NCI-H2029 (cell line): Measurements from ENCODE around the gene GRID1.
A peak's percentile ranks its signal among the peaks of the same experiment; 100 is the strongest.

Experiments used
- DNase-seq: peaks from one replicate; lab custom pipeline; 2025; lab: John Stamatoyannopoulos, UW

The GRID1 gene

GRCh38 chr10:85650791-85651496 is 715.7 kb downstream of the GRID1 start:
- no peak for DNase-seq

GRCh38 chr10:85649461-85649860 is 717.1 kb downstream of the GRID1 start:
- DNase-seq, result no peak

DNA sequence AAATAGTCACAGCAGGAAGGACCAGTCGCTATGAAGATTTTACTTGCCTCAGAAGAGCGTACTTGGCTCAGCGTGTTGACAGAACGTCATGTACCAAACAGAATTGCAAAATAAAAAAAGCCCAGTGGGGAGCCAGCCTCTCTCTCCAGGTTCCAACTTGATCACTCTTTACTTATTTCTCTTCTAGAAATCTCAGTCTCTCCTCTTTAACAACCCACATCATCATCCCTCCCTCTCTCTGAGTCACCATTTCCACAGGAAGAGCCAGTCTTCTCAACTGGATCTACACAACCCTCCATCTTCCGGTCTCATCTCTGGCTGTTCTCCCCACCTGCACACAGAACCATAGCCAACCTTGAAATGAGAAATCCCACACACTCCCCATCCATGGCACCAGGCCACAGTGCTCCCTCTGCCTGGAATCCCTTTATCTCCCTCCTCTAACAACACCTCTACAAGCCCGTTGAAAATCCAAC is 718.3 kb downstream of the GRID1 start:
- no peak for DNase-seq

- no peak for DNase-seq
Measured at GRCh38 chr10:85647741-85648140, 718.9 kb downstream of the GRID1 start.

DNA sequence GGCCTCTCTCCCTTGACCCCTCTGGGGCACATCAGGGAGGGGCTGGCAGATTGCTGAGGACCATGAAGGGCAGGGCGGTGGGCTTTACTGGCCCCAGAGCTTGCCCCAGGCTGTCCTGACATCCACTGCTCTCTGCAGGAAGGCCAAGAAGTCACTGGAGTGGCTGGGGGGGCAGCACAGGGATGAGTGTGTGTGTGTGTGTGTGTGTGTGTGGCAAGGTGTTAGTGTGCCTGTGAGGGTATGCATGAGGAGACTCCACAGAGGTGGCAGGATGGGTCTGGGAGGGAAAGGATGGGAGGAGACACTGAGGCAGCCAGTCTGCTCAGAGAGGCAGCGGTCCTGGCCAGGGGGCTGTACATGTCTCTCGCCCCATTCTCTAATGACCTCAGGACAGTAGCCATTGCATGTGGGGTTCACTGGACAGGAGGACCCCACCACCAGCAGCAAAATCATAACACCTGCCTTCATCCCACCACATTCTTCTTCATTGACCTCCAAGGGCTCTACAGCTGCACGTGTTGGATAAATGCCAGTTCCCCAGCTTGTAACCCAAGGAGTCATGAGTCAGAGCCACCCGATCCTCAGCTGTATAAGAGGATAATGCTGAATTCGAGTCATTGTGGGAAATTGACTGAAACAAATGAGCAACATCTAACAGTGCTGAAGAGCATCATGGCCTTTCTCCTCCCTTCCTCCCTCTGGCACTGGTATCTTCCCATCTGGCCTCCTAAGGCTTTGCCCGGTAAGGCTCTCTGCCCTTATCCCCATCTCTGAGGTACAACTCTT is 720.5 kb downstream of the GRID1 start:
- peak; percentile 50 for DNase-seq

DNA sequence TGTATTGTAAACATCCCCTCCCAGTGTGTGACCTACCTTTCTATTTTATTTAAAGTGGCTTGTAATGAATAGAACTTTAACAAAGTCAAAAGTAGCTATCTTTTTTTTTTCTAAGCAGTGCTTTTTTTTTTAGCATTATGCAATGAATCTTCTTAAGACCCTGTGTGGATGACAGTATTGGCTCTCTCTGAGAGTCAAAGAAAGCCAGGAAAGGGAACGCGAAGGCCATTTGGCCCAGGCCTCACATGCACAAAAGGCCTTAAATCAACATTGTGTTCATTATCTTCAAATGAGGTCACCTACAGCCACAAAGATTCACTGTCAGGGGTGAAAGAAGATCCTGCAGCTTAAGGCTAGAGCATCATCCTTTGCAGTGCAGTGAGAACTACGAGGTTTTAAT is 721.5 kb downstream of the GRID1 start:
- DNase-seq, result peak; percentile 25

DNA sequence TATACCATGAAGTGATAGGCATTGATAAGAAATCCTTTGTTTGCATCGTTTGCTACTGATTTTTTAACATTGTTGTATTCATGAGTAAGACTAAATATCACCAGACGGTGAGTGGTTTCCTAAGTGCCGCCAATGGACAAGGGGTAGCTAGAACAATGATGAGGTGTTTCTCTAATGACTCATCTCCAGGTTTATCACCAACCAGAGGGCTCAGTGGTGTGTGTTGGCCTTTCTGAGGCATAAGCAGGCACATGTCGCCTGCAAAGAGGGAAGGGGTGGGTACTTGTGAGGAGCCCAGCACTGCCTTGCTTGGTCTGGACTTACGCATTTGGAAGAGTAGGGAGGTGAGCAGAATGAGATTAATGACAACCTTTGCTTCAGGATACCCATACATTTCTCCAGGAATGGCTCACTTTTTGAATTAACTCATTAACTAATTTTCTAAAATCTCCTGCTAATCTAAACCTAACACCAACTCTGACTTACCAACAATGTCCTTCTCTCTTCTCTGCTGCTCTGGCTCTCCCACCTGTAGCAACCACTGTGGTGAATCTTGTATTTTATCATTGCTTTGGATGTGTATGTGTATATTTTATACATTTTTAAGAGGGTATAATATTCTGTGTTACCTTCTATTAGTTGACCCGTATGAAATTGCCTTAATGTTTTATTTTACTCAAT is 722.6 kb downstream of the GRID1 start:
- DNase-seq, result peak; percentile 45

GRCh38 chr10:85643171-85643844 is 723.3 kb downstream of the GRID1 start:
- DNase-seq, result no peak

DNA sequence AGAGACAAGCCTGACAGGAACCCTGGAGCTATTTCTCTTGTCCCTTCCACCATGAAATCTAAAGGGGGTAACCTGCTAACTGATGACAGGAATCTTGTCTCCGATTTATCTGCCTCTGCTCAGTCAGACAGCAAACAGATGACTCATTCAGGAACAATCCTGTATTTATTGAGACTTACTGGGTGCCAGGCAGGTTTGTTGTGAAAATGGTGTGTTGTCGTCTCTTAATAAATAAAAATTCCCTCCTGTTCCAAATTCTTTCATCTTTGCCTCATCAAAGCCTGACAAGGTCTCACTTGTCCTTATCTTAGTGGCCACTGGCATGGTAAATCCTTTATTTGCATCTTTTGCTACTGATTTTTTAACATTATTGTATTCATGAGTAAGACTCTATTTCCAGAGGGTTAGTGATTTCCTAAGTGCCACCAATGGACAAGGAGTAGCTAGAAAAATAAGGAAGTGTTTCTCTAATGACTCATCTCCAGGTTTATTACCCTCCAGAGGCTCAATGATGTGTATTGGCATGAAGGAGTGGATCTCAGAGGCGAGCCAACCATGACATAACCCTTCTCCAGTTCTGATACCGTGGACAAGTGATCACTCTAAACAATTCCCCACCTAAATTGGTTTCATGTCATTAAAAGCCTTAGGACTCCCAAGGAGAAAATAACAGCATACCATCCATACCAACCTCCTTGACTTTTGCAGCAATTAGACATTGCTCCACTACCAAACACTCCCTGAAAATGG is 724.0 kb downstream of the GRID1 start:
- peak; percentile 68 for DNase-seq

GRCh38 chr10:85642082-85642420 is 724.5 kb downstream of the GRID1 start:
- DNase-seq, result no peak

DNA sequence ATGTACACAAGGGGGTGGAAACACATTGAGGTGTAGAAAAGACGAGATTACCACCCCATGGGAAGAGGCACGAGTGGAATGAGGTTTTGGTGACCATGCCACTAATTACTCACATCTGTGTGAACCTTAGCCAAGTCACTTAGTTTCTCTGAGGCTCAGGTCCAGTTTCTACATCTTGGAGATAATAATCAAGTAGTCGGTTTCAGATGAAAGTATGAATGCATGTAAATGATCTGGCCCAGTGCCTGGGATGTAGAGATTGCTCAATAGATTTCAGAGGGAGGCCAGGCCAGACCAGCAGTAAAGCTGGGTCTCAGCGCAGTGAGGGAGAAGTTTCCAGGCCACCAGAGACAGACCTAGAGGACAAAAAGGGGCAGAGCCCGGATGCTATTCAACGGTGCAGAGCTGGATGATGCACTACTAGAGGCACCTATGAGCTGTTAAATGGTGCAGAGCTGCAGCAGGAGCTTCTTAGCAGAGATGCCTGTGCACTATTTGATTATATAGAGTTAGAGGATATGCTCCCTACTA is 725.1 kb downstream of the GRID1 start:
- no peak for DNase-seq

DNA sequence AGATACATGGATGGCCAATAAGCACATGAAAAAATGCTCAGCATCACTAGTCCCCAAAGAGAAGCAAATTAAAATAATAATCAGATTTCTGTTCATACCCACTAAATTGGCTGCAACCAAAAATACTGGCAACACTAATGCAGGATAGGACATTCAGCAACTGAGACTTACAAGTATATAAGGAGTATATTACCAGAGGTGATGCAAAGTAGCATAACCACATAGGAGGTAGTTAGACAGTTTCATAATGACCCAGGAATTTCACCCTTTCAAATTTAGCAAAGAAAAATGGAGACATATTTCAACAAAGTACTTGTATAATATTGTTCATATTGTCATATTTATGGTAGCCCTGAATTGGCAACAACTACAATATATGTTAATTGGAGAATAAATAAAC is 727.8 kb downstream of the GRID1 start:
- DNase-seq, result no peak

GRCh38 chr10:85635650-85636049 is 730.9 kb downstream of the GRID1 start:
- DNase-seq, result no peak

- DNase-seq, result no peak
Measured at GRCh38 chr10:85624511-85624910, 742.1 kb downstream of the GRID1 start.

- no peak for DNase-seq
Measured at GRCh38 chr10:85623758-85624157, 742.8 kb downstream of the GRID1 start.

DNA sequence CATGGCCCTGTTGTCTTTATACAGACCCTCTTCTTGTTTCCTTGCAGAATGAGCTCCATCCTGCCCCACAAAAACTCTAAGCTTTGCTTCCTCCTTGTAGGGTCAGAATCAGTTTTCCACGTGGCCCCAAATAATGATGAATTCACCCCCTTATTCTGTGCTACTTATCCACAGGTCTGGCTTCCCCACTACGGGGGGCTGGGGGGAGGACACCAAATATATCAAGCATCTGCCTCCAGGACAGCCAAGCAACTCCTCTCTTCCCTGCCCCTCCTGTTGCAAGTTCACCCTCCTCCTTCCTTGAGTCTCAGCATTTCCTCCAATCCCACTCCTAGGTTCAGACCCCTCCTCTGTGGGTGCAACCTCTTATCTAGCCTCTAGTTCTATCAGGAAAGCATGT is 743.3 kb downstream of the GRID1 start:
- DNase-seq, result no peak

DNA sequence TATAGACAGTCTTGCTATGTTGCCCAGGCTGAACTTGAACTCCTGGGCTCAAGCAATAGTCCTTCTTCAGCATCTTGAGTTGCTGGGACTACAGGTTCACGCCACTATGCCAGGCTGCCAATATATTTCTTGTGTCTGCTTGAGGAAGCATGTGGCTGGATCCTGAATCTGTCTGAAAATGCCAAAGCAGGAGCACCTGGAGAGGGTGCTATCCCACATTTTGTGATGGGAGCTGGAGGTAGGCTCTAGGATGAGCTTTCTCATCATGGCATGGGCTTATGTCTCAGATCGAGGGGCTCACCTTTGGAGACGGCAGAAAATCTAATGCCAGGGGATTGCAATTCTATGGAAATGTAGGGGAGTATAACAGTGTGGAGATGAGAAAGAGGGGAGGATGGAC is 744.2 kb downstream of the GRID1 start:
- no peak for DNase-seq

DNA sequence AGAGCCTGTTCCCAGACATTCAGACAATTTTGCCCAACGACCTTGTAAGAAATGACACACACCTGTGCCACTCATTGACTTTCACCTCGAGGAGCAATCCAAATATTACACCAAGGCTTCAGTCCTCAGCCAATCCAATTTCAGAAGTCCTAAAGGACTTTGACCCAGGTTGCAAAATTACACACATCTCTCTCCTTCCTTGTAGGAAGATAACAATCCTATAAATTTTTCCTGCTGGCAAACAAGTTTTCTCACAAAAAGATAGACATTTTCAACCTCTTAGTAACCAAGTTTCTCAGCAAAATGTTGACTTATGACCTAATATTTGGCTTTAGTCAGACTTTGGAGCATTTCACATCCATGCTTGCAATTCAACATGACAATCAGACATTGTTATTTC is 745.0 kb downstream of the GRID1 start:
- no peak for DNase-seq

DNA sequence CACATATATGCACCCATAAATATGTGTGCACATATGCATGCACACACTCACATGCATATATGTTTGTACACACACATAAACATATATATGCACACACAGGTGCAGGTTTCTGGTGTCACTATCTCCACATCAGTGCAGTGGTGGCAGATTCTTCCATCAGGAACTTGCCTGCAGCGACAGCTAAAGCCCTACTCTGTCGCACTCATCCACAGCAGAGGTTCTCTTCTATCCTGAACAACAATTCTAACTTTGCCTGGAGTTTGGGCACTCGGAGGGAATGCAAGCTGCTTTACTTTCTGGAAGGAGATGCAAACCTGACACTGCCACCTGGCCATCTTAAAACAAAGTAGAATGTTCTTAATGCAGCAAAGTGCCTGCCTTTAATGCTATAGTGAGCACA is 745.8 kb downstream of the GRID1 start:
- no peak for DNase-seq

- no peak for DNase-seq
Measured at GRCh38 chr10:85619832-85620231, 746.8 kb downstream of the GRID1 start.

GRCh38 chr10:85618841-85619240 is 747.8 kb downstream of the GRID1 start:
- no peak for DNase-seq
